ENCODE data around the gene CRIP1. TPM values are rescaled to one million over a fixed set of nuclear protein-coding genes. Genes with fewer than 3 reads are reported as not detected.

Gene CRIP1
- total and polyA plus RNA-seq, 2 donors (not counting 3 experiments of a cell fraction or from before 2014, with no cell fraction given) = 3.1 to 8.1 TPM

- no peaks in the 10 kb centered on the region for H4K20me1 ChIP-seq (replicated peaks; ENCODE audit: control insufficient read depth, extremely low read depth, insufficient read depth, low read length)
- H3K9ac ChIP-seq (replicated peaks; ENCODE audit: extremely low read depth, insufficient read depth, low read length) = no peak overlapping the region
- DNase-seq (ENCODE audit: low read depth, low spot score) (no peak), FAIRE-seq (no peak)
- H3K4me2 ChIP-seq (ENCODE audit: insufficient read depth, low read length) = no peak overlapping the region
- H3K9me3 ChIP-seq (replicated peaks; ENCODE audit: control insufficient read depth, insufficient read depth, low read length) = no peaks in the 10 kb centered on the region
- TF ChIP-seq MYC (IDR thresholded peaks at IDR 0.05; ENCODE audit: low read depth, low read length) = no peak
- TF ChIP-seq POLR2AphosphoS5 (IDR thresholded peaks at IDR 0.05; ENCODE audit: insufficient read depth, low read depth, low read length) = no peak
- no peak for TF ChIP-seq FOS (IDR thresholded peaks at IDR 0.05; ENCODE audit: borderline replicate concordance, insufficient read depth, low read length)
- no peak for TF ChIP-seq EZH2 (IDR thresholded peaks at IDR 0.05; ENCODE audit: borderline replicate concordance, low read depth, low read length, severe bottlenecking)
- TF ChIP-seq GATA2 (IDR thresholded peaks at IDR 0.05; ENCODE audit: insufficient read depth, insufficient read length, low read depth, low read length) = no peak
- no peak for TF ChIP-seq MAX (IDR thresholded peaks at IDR 0.05; ENCODE audit: insufficient read depth, insufficient read length)
- no peak for TF ChIP-seq POLR2A (IDR thresholded peaks at IDR 0.05; ENCODE audit: low read depth, low read length)
- TF ChIP-seq CTCF (IDR thresholded peaks at IDR 0.05; ENCODE audit: extremely low read depth in 1 of 2, insufficient read depth in 1 of 2, low read depth in 1 of 2, low read length in 2 of 2) = no peak
- no peak for TF ChIP-seq JUN (IDR thresholded peaks at IDR 0.05; ENCODE audit: borderline replicate concordance, insufficient read depth, insufficient read length, low read depth)
- H2AFZ ChIP-seq (ENCODE audit: low read depth, low read length) = no peak overlapping the region
- POLR2A ChIA-PET = no interaction called here
- no TSS peak for BruUV-seq (replicated peaks)
- H3K27ac ChIP-seq (ENCODE audit: insufficient read depth, low read depth, low read length) = no peak overlapping the region
- H3K27me3 ChIP-seq (ENCODE audit: control insufficient read depth in 2 of 2, insufficient read depth in 2 of 2, low read length in 2 of 2) = no peaks in the 10 kb centered on the region
- H3K4me3 ChIP-seq (replicated peaks in 1 of 3; ENCODE audit: insufficient read depth in 1 of 3, low read depth in 1 of 3, low read length in 3 of 3) = no peak overlapping the region
- H3K9me1 ChIP-seq (replicated peaks; ENCODE audit: control insufficient read depth, extremely low read depth, insufficient read depth, low read length) = no peaks in the 10 kb centered on the region
- intact Hi-C loops (cut with micrococcal nuclease) = no loop called here
- dilution Hi-C loops (cut with MboI; ENCODE audit: extremely low pct_ligation_motif_present, low sequenced_read_pairs) = no loop called here
- H3K79me2 ChIP-seq (ENCODE audit: control insufficient read depth, insufficient read depth, low read length) = no peaks in the 10 kb centered on the region
- CTCF ChIA-PET = interaction anchor here (1.4 to 2.6 kb wide), 4 partner anchors 7 to 34 kb away, joined by 3 to 16 read pairs (median 10); partner anchors contain the start of gene TEDC1
- no peaks in the 10 kb centered on the region for H3K4me1 ChIP-seq (ENCODE audit: control insufficient read depth, extremely low read depth, insufficient read depth, low read length)
- peaks cover 3 to 53% of the 10 kb centered on the region in 2 experiments for H3K36me3 ChIP-seq (ENCODE audit: control insufficient read depth in 2 of 2, extremely low read depth in 1 of 2, insufficient read depth in 2 of 2, low read length in 2 of 2)
These were observed 30.7 kb upstream of the CRIP1 start for GRCh38 chr14:105455766-105456660.

All from endothelial cell of umbilical vein (primary cell).